OCI-LY1 (cell line): ENCODE results near the gene TGM4.

Experiments
- H2AFZ ChIP-seq: fragments of 200-600 bp; sonication (generic), shearing (Covaris generic); 2 replicates; pipeline ENCODE4 v1.6.0; 2014; ENCODE audit warnings: antibody characterized with exemption, mild to moderate bottlenecking, low read length
- H3F3A ChIP-seq: fragments of 200-600 bp; sonication (generic), shearing (Covaris generic); 2 replicates; pipeline ENCODE4 v1.6.0; 2014; ENCODE audit warnings: mild to moderate bottlenecking, antibody characterized with exemption, low read length, moderate library complexity; ENCODE audit not compliant: insufficient read depth
- H3K27ac ChIP-seq: fragments of 200-600 bp; sonication (generic); 2 replicates; pipeline ENCODE4 v1.5.1; 2014; ENCODE audit warnings: low read length, mixed run types, mild to moderate bottlenecking, low read depth; ENCODE audit not compliant: poor library complexity, severe bottlenecking
- H3K27me3 ChIP-seq: fragments of 200-600 bp; sonication (generic); 2 replicates; pipeline ENCODE4 v1.6.0; 2014; ENCODE audit warnings: antibody characterized with exemption, mild to moderate bottlenecking, low read length, moderate library complexity; ENCODE audit not compliant: insufficient read depth
- H3K36me3 ChIP-seq: fragments of 200-600 bp; sonication (generic); 2 replicates; pipeline ENCODE4 v1.6.1; 2014; ENCODE audit warnings: mild to moderate bottlenecking, antibody characterized with exemption, low read length, moderate library complexity, mixed read lengths; ENCODE audit not compliant: insufficient read depth
- H3K4me1 ChIP-seq: fragments of 200-600 bp; sonication (generic); 2 replicates; pipeline ENCODE4 v1.5.1; 2014; ENCODE audit warnings: mild to moderate bottlenecking, low read length, moderate library complexity; ENCODE audit not compliant: insufficient read depth, severe bottlenecking
- H3K4me2 ChIP-seq: fragments of 200-600 bp; sonication (generic), shearing (Covaris generic); 2 replicates; pipeline ENCODE4 v1.6.1; 2014; ENCODE audit warnings: low read length
- H3K4me3 ChIP-seq: fragments of 200-600 bp; sonication (generic); 2 replicates; pipeline ENCODE4 v1.5.1; 2014; ENCODE audit warnings: low read length, low read depth, mild to moderate bottlenecking, mixed read lengths; ENCODE audit not compliant: poor library complexity, severe bottlenecking
- H3K79me2 ChIP-seq: fragments of 200-600 bp; shearing (Covaris generic); 2 replicates; pipeline ENCODE4 v1.6.1; 2016; ENCODE audit warnings: mixed run types, low read length, mixed read lengths; ENCODE audit not compliant: insufficient read depth
- H3K9ac ChIP-seq: fragments of 200-600 bp; sonication (generic), shearing (Covaris generic); 2 replicates; pipeline ENCODE4 v1.6.1; 2014; ENCODE audit warnings: mild to moderate bottlenecking, low read length, mixed read lengths
- H3K9me2 ChIP-seq: fragments of 200-600 bp; sonication (generic), shearing (Covaris generic); 2 replicates; pipeline ENCODE4 v1.6.1; 2014; ENCODE audit warnings: low read depth, mild to moderate bottlenecking, low read length, mixed read lengths
- H3K9me3 ChIP-seq: fragments of 200-600 bp; shearing (Covaris generic); 2 replicates; pipeline ENCODE4 v1.6.1; 2014; ENCODE audit warnings: low read length, mixed read lengths
- H4K20me1 ChIP-seq: fragments of 200-600 bp; sonication (generic), shearing (Covaris generic); 2 replicates; pipeline ENCODE4 v1.6.0; 2016; ENCODE audit warnings: mild to moderate bottlenecking, low read length; ENCODE audit not compliant: insufficient read depth
- CTCF ChIP-seq: fragments of 200-600 bp; sonication (generic), shearing (Covaris generic); IDR thresholded peaks from 2 replicates; pipeline ENCODE4 v1.5.1; 2017; ENCODE audit warnings: mild to moderate bottlenecking, antibody characterized with exemption, low read length, moderate library complexity, mixed read lengths
- EZH2 ChIP-seq: fragments of 200-600 bp; sonication (generic), shearing (Covaris generic); IDR thresholded peaks from 2 replicates; pipeline ENCODE4 v1.8.0; 2017; ENCODE audit warnings: borderline replicate concordance, mixed run types, mild to moderate bottlenecking, antibody characterized with exemption, low read length, moderate library complexity, mixed read lengths

Gene TGM4

GRCh38 chr3:44877333-44877732 is 2.9 kb downstream of the TGM4 start:
- Histone ChIP-seq H3K9me2 (no peaks in the 10 kb centered on the region), H3K79me2 (no peaks in the 10 kb centered on the region), H2AFZ (no peak overlapping the region), H3K27ac (no peak overlapping the region), H3K4me3 (no peak overlapping the region), H3K36me3 (no peaks in the 10 kb centered on the region), H3K4me1 (no peaks in the 10 kb centered on the region), H3K27me3 (no peaks in the 10 kb centered on the region), H3F3A (no peaks in the 10 kb centered on the region), H3K9ac (no peak overlapping the region), H4K20me1 (no peaks in the 10 kb centered on the region), H3K4me2 (no peak overlapping the region), H3K9me3 (no peaks in the 10 kb centered on the region)
- TF ChIP-seq CTCF: no peak
- no peak for TF ChIP-seq EZH2

GRCh38 chr3:44880284-44880683 is 5.9 kb downstream of the TGM4 start:
- Histone ChIP-seq H3K9ac (no peak overlapping the region), H3K27ac (no peak overlapping the region), H3K4me2 (no peak overlapping the region), H3F3A (no peaks in the 10 kb centered on the region), H3K9me2 (no peaks in the 10 kb centered on the region), H3K27me3 (no peaks in the 10 kb centered on the region), H3K79me2 (no peaks in the 10 kb centered on the region), H3K9me3 (no peaks in the 10 kb centered on the region), H3K4me3 (no peak overlapping the region), H4K20me1 (no peaks in the 10 kb centered on the region), H3K4me1 (no peaks in the 10 kb centered on the region), H3K36me3 (no peaks in the 10 kb centered on the region), H2AFZ (no peak overlapping the region)
- no peak for TF ChIP-seq CTCF
- TF ChIP-seq EZH2: no peak

- H4K20me1 ChIP-seq: no peaks in the 10 kb centered on the region
- no peak overlapping the region for H3K4me2 ChIP-seq
- H3K9me2 ChIP-seq: no peaks in the 10 kb centered on the region
- TF ChIP-seq CTCF: peak; percentile 9; the same call in 1 of the 2 replicates
- TF ChIP-seq EZH2: no peak
- H3K79me2 ChIP-seq: no peaks in the 10 kb centered on the region
- H3K36me3 ChIP-seq: no peaks in the 10 kb centered on the region
- no peak overlapping the region for H3K27ac ChIP-seq
- H3F3A ChIP-seq: no peaks in the 10 kb centered on the region
- H3K9ac ChIP-seq: no peak overlapping the region
- H3K27me3 ChIP-seq: 0 out of 2 replicates have a peak, but pooled peaks cover 4% of the 10 kb centered on the region
- no peak overlapping the region for H2AFZ ChIP-seq
- H3K4me1 ChIP-seq: no peaks in the 10 kb centered on the region
- no peak overlapping the region for H3K4me3 ChIP-seq
- no peaks in the 10 kb centered on the region for H3K9me3 ChIP-seq
These were observed 9.0 kb downstream of the TGM4 start for GRCh38 chr3:44883213-44883955.
